Measurements from ENCODE around the gene ACSL1.

ACSL1 gene

DNA sequence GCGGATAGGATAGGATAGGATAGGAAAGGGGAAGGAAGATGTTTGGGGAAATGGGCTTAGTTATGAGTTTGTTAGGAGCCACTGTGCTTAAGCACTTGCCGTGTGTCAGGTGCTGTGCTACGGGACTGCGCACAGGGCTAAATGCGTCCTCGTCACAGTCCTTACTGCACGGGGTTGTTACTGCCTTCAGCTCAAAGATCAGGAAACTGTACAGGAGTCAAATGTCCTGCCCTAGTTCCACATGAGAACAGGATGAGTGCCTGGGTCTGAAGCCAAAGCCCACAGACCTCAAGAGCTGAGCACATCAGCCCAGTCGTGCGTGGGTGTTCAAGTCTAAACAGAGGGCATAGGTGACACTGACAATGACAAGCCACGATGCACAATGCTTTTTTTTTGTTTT lies 15.0 kb downstream of the ACSL1 start:
- no peak for DNase-seq

DNA sequence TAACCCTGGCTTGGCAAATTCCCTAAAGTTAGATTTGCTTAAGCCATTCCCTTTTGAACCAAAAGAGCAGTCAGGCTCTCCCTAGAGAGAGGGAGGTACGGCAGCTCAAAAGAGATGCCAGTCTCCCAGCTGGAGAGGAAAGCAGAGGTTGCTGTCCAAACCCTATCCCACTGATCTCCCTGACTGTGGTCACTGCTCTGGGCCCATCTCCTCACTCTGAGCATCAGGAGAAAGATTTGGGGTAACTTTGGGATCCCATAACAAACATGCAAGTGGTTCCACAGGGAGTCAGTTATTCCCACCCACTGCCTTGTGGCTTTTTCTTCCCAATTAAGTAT lies 17.1 kb downstream of the ACSL1 start:
- no peak for DNase-seq

DNA sequence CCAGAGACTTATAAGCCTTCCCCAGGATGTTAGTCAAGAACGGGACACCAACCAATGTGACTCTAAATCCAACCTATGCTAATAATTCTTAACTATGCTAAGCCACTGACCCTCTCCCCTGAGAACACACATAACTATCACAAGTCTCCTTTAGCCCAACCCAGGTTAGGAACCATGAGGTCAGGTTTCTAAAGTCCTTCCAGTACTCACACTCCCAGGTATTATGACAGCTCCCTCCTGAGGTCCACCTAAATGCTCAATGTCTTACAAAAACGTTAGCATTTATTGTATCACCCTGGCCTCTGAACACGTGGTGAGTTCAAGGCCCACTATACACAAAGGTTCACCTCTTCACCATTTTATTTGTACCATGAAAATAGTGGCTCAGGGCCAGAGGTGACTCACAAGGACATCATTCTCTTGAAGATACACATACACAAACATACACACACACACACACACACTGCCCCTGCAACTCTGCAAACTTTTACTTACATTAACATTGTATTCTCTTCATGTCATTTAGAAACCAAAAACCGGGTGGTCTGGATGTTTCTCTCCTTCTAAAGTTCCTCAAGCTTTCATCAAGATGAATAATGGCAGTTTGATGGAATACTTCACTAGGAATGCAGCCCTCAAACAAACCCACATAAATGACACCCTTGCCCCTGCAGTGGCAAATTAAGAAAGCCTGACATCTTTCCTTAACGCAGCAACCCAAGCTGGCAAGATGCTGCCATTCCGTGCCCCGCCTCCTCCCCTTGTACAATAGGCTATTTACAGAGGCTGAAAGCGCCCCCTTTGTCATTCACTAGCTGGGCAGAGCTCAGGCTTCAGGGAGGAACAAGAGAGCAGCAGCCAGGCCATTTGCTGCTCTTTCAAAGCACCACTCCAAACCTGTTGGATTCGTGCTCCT lies 17.7 kb downstream of the ACSL1 start:
- DNase-seq = peak; percentile 45

DNA sequence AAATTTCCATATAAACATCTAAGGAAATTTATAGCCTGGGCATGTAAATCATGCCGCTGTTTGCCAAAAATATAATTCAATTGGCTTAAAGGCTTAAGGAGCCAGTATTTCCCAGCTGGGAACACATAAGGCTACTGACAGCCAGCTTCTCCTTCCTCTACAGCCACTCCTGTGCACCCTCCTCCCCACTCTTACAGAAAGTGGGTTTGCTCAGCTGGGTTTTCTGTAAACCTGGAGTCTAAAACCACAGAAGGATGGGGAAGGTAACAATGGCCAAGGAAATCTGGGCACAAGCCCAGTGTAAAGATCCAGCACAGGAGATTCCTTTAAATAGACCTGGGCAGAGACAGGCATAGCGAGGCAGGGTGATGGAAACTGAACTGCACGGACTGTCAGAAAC lies 18.5 kb downstream of the ACSL1 start:
- peak; percentile 82 for DNase-seq

DNA sequence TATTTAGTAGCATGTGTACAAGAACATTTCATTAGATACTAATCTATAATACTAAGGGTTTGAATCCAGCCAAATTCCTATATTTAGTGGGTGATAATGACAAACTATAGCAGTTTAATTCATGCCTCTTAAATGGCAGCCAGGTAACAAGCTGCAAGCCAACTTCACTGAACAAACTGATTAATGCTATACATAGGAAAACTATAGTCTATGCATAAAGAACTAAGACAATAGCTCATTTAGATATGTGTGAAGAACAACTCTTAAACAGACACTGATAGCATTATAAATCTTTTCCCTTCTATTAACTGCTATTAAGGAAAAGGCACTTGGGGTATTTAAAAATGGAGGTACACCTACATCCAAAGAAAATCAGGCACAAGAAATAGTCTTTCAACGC lies 19.1 kb downstream of the ACSL1 start:
- no peak for DNase-seq

DNA sequence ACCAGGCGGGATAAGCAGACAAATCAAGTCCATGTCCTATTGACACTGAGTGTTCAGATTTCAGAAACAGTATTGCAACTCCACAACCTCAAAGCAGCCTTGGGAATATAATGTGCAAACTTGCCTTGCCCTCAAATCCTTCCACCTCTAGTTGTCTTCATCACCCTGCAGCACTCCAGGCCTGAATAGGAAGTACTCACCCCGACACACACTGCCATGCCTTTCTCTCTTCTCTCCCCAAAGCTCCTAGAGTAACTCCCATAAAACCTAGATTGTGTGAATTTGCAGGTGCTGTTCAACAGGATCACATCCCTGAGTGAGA lies 19.6 kb downstream of the ACSL1 start:
- peak; percentile 28 for DNase-seq

DNA sequence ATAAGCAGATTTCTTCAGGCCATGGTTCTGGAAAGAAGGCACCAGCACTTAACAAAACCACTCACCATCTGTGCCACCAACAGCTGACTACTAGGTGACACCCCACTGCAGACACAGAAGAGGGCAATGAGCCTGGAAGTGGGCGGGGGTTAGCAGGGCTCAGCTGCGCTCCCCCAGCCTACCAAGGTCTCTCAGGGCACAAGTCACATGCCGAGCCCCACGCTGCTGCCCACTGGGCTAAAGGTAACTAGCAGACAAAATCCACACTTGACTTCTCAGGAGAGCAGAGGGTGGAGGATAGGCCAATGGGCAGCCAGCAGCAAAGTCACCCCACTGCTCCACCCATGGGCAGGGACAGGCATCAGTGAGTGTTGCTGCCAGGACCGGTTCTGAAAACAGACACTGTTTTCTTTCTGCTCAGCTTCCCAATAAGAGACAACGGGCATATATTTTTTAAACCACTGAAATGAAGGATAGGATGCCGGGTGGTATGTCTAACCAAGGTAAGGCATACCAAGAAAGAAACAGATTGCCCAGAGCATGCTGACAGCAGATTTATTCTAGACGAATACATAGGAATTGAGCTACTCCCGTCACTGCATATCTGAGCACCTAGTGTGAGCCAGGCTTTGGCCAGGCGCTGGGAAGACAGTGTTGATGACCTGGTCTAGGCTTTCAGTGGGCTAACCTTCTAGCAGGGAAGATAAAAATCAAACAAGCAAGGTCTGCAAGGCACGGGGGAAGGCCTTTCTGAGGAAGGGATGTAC lies 20.1 kb downstream of the ACSL1 start:
- peak; percentile 56 for DNase-seq

DNA sequence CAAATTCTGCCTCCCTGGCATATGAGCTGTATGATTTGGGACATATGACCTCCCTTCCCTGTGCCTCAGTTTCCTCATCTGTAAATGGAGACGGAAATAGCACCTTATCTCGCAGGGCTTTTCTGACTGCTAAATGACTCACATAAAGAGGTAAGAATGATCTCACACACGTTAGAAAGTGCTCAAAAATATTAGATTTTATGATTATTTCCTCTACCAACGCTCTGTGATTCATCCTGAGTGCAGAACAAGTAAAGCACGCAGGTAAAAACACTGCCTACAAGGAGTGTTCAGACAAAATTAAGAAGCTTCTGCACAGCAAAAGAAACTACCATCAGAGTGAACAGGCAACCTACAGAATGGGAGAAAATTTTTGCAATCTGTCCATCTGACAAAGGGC lies 21.1 kb downstream of the ACSL1 start:
- DNase-seq = no peak

DNA sequence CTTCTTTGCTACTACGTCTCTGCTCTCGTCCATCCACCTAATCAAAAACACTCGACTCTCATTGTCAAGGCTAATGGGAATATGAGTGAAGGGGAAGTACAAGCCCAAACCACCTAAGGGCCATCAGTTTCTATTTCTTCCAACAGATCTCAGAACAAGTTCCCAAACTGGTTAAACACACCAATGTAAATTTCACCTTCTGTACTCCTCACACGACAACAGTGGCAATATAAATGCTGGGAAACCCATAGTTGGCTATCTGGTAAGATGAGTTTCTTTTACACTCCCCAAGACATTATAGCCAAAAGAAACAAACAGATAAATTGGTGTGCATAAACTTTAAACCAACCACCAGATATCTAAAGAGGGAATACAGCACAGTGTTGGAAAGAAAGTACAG lies 21.9 kb downstream of the ACSL1 start:
- DNase-seq = no peak

DNA sequence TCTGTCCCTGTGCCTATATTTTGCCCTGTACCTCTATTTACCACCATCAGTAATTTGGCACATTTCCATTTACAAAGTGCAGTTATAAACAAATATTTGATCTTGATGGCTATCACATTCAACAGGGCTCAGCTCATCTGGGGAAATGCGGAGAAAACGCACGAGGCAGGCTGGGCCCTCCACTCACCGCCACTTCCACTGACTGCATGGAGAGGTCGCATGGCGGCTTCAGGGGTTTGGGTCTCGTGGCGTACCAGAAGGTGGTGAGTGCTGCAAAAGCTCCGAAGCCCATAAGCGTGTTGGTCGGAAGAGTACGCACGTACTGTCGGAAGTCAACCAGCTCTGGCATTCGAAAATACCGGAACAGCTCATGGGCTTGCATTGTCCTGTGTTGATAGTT lies 22.6 kb downstream of the ACSL1 start:
- no peak for DNase-seq

DNA sequence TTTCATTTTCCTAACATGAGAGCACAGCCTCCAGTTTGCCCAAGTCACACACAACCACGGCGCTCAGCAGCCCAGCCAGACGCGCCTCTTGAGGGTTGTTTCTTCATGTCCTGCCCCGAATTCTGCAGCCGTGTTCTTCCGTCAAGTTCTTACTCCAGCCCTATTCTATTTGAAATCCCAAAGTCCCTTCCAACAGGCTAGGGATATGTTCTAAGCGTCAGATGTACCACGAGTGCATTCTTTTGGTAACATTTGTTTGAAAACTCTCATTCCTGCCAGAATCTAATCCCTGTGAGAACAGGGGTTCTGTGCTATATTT lies 23.1 kb downstream of the ACSL1 start:
- no peak for DNase-seq

DNA sequence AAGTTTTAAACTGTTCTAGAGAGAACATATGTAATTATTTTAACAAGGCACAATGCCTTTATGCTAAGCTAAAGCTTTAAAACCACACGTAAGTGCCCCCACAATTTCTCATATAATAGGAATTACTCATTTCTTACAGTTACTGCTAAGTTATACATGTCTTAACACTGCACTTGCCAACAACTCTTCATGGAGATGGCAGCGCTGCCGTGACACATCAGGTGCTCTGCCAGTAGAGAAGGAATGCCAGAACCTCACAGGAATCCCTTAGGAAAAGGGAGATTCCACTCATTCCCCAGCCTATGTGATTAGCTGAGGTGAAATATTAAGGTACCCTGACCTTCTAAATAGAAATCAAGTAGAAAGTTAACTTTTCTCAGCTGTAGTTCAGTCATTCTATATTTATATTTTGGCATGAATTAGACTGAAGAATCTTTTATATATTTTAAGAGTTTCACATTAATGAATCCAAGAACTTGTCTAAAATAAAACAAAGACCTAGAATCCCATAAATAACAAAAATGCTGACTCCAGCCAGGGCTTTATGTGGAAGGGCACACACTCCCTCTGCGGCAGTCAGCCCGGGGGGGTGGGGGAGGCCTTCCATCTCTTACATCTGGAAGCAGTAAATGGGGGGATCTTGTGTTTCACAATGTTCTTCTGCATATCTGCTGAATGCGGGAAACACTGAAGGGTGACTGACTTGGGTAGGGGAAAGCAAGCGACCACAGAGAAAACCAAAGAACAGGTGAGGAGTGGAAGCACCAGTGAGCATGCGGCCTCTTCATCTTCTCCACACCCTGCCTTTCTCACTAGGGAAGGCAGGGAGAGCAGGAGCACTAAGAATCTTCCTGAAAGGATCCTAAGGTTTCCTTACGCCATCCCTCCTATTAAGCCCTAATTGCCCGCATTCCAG lies 23.7 kb downstream of the ACSL1 start:
- no peak for DNase-seq

DNA sequence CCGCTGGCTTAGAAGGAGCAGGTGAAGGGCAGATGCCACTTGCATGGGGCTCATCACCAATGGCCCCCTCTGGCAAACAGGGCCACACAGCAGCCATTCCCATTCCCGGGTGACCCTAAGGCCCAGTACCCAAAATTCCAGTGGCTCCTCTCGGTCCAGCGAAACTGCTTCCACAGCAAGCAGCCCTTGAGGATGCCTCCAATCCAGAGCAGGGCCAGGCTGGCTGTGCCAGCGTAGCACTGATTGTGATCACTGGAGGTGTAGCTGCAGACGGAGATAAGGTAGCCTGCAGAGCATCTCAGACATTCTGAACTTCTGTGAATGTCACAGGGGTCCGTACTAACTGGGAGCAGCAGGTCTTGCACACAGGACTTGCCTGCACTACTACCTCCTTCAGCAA lies 27.3 kb downstream of the ACSL1 start:
- no peak for DNase-seq

DNA sequence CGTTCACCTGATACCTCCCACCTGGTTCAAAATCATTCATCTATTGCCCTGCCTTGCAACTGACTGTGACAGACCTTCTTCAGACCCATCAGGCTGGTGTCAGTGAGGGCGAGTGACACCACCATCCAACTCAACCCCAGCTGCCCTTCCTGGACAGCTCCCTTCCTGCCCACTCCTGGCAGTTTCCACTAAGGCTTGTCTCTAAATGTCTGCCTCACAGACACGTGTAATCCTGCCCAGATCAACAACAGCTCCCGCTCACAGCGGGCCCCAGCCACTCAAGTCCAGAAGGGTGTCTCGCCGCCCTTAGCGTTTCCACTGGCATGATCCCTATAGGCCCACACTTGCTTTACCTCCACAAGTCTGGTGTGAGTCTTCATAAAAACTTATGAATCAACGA lies 28.9 kb downstream of the ACSL1 start:
- DNase-seq = no peak

DNA sequence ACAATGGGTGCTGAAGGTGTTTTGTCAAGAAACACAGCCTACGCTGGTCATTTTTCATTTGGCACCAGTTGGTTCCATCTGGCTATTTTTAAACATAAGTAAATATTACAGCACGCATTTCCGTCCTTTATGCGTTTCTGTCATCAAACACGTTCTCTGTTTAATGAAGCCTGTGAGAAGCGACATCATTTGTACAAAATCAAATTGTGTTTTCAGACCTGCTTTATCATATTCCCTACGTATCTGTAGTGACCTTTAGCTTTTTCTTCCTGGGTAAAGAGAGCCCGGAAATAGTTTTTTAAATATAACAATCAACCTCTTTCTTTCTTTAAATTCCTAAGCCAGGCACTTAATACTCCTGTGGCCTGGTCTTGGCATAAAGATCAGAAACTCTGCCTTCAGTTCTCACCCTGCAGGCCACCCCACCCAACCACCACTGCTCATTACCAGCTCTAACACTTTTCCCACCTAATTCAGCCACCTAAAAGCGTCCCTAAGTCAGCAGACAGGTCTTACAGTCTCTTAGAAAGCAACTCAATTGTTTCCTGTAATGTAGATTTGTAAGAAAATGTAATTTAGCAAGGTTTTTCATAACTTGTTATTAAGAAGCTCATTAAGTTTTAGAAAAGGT lies 30.4 kb downstream of the ACSL1 start:
- DNase-seq = no peak

DNA sequence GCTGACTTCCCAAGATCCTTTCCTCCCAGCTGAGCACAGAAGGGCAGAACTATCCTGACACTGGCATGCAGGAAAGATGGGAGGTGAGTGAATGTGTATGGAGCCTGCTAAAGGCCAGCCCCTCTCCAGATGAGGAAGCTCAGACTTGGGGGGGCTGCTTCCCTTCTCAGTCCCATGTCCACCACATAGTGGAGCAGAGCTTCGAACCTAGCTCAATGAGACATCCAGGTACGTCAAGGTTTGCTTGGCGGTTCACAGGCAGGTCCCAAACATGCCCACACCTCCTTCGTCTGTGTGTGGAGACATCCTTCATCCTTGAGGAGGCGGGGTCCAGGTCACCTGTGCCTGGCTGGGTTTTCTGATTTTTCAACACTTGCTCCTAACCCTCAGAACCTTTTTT lies 31.3 kb downstream of the ACSL1 start:
- no peak for DNase-seq

DNA sequence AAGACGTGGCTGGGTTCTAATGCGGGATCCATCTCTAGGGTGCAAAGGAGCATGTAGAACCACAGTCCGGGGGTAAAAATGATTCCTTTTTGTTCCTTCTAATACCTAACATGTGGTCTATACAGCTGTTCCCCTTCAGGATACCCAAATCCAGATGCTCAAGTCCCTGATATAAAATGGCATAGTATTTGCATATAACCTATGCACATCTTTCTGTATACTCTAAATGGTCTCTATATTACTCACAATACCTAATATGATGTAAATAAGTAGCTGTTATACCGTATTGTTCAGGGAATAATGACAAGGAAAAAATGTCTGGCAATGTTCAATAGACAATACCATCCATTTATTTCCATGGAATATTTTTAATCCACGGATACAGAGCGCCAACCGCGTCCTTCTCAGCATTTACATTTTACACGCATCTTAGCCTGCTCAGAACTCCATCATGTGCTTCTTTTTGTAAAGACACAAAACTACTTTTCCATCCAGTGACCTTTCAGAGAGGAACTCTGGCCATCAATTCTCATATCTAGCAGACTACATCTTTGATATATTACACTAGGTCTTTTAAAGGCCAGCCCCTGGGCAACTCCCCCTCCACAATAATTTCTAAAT lies 31.9 kb downstream of the ACSL1 start:
- DNase-seq = no peak

DNA sequence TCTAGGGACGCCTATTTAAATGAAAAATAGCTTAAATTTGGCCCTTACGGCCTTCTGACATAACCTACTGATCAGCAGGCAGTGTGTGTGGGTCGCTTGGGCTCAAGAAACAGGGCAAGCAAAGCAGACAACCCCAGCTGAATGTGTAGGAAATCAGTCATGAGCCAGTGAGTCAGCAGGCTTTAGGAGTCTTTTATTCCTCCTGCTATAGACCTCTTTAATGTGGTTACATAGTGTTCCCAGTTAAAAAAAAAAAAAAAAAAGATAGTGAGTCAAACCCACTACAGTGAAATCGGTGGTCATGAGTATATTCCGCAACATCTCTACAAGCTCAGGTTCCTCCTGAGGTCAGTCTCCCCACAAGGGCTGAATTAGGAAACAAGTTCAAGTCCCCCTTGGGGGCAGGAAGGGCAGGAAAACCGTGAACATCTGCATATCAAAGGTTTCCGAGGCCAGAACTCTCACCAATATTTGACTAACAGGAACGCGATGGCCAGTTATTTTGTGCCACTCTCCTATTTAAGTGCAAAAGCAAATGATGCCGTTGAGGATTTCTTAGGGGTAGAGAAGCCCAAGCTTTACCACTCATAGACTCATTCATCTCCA lies 32.7 kb downstream of the ACSL1 start:
- DNase-seq = no peak

DNA sequence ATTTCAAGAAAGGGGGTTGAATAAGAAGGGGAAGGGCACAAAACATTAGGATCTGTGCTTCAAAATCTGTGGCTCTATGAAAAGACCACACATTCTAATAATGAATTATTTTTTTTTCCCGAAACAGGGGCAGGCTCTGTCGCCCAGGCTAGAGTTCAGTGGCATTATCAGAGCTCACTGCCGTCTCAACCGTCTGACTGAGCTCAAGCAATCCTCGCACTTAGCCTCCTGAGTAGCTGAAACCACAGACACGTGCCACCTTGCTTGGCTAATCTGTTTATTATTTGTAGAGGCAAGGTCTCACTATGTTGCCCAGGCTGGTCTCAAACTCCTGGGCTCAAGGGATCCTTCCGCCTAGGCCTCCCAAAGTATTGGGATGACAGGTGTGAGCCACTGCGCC lies 33.4 kb downstream of the ACSL1 start:
- peak; percentile 30 for DNase-seq

DNA sequence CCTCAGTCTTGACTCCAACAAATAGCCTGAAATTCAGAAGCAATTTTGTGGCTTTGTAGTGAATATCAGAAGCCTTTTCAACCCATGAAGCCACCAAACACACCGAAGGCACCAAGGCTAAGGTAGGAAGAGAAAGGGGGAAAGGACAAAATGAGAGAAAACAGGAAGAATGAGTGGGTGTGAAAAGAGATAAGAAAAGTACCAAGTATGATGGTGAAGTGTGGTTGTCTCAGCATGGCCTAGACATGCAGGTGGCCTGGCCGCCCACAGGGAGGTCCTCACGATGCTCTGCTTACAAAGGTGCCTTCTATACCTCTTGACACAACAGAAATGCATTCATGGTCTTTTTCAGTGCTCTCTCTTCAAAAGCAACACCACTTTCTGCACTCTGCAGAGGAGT lies 34.9 kb downstream of the ACSL1 start:
- DNase-seq = no peak

DNA sequence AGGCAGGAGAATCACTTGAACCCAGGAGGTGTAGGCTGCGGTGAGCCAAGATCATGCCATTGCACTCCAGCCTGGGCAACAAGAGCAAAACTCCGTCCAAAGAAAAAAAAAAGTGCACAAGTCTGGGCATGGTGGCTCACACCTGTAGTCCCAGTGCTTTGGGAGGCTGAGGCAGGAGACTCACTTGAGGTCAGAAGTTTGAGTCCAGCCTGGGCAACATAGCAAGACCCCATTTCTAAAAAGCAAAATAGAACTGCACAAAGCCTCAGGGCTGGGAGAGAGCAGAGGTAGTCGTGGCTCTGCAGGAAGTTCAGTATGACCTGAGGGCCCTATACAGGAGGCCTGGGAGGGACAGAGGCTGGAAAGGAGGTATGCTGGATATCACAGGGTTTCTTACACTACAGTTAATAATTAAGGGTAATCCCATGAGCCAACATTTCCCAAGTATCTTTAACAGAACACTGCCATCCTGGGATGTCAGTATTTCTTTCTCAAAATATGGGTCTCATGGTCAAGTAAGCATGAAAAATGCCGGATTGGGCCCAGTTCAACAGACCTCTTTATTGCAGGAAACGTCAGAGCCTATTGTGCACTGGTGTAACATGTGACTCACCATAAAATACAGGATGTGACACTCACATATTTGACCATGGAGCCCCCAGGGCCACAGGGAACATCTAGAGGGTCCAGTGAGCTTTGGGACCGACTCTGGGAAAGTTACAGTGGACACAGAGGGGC lies 37.8 kb downstream of the ACSL1 start:
- no peak for DNase-seq

DNA sequence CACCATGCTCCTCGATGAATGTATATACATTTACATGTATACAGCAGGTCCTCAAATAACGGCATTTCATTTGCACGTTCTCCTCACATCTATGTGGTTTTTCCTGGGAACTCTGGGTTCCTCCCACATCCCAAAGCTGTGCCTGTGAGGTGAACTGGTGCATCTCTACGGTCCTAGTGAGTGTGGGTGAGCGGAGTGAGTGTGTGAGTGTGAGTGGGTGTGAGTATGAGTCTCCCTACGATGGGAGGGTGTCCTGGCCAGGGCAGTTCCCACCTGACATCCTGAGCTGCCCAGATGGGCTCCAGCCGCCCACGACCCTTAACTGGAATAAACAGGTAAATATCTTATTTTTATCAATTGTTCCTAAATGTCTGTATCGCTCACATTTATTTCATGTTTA lies 40.0 kb downstream of the ACSL1 start:
- DNase-seq = no peak
